GM13977 (cell line): ENCODE data around the gene PUM1.

Experiments used
- DNase-seq: peaks from one replicate; pipeline ENCODE4 v3.0.0; 2012; ENCODE audit warnings: low spot score
- in situ Hi-C: fragments of 300-500 bp; cut with MboI; formaldehyde crosslinking; loops from one replicate; pipeline ENCODE4 v1.12.0; 2022; ENCODE audit warnings: low sequenced_read_pairs, low pct_unique_long_range_greater_than_20kb, mixed read lengths, inconsistent platforms; ENCODE audit not compliant: unreplicated experiment
- TF ChIP-seq, protein P1 (sequence below): IDR thresholded peaks from 2 replicates; pipeline ENCODE4 v1.5.1; 2012; ENCODE audit warnings: mild to moderate bottlenecking, control low read depth; ENCODE audit not compliant: insufficient read depth; ENCODE audit errors: extremely low read depth, missing control alignments

Gene PUM1

DNA sequence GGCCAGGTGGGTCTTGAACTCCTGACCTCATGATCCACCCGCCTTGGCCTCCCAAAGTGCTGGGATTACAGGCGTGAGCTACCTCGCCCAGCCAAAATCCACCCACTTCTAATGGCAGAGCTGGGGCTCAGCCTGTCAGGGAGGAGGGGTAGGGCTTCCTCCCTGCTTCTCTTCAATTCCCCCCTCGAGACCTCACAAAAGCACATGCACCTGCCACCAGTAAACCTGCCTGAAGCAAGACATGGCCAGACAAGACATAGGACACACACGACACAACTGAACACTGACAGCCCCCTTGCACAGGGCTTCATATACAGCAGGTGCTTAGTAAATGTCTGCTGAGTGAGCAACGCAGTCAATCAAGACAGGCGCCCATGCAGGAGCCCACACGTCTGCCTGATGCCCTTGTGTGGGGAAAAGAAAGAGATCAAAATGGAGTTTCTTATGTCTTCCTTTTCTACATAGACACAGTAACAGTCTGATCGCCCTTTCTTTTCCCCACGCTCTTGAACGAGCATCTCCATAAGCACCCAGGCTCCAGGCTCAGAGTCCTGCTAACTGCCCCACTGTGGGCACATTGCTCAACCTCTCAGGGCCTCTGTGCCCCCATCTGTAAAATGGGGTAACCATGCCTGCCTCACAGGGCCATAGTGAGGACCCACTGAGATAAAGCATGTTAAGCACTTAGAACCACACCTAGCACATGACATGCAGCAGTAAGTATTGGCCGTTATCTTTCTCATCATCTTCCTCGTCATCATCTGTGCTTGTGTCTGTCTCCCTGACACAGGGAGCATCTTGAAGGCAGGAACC is 165.7 kb downstream of the PUM1 start:
- TF ChIP-seq, protein P1, sequence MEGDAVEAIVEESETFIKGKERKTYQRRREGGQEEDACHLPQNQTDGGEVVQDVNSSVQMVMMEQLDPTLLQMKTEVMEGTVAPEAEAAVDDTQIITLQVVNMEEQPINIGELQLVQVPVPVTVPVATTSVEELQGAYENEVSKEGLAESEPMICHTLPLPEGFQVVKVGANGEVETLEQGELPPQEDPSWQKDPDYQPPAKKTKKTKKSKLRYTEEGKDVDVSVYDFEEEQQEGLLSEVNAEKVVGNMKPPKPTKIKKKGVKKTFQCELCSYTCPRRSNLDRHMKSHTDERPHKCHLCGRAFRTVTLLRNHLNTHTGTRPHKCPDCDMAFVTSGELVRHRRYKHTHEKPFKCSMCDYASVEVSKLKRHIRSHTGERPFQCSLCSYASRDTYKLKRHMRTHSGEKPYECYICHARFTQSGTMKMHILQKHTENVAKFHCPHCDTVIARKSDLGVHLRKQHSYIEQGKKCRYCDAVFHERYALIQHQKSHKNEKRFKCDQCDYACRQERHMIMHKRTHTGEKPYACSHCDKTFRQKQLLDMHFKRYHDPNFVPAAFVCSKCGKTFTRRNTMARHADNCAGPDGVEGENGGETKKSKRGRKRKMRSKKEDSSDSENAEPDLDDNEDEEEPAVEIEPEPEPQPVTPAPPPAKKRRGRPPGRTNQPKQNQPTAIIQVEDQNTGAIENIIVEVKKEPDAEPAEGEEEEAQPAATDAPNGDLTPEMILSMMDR = no peak
- in situ Hi-C loops = no loop called here
- no peak for DNase-seq

DNA sequence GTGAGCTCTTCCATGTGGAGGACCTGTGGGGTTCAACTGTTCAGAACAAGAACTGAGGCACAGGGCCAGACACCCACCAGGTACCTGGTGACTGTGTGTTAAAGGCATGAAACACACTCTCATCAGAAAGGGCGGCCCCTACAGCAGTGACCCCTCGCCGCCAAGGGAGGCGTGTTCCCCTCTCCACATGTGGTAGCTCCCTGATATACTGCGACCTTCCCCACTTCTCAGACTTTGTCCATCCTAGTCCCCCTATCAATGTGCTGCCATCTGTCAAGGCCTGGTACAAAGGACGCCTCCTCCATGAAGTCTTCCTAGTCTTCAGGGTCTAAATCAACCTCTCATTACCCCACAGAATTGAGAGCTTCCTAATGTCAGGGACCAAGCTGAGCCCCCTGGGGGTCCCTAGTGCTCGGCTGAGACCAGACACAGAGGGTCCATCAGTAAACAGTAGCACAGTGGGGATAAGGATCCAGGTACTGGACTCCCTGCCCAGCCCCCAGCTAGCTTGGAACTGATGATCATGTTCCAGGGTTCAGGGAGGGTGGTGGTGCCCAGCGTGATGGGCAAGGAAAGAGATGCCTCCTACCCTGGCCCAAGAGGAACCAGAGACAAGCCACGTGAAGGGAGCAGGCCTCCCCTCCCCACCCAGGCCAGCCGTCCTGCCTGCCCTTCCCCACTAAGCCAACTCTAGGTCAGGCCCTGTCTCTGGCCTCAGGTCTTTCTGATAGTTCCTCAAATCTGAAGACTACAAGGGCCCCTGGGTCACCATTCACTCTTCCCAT is 167.3 kb downstream of the PUM1 start:
- TF ChIP-seq, protein P1 = no peak
- no peak for DNase-seq
- in situ Hi-C loops = no loop called here

DNA sequence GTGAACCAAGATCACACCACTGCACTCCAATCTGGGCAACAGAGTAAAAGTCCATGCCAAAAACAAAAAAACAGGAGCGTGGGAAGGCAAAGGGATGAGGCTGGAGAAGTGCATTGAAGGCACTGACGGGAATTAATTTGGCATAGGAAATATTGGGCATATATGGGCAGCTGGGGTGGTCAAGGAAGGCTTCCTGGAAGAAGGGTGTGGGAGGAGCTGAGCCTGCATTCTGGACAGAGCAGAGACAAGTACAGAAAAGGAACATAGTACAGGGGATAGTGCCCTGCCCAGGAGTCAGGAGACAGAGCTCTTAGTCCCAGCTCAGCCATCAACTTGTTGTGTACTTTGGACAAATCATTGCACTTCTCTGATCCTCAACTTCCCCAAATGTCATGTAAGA is 168.6 kb downstream of the PUM1 start:
- DNase-seq = no peak
- in situ Hi-C loops = no loop called here
- TF ChIP-seq, protein P1 = no peak

DNA sequence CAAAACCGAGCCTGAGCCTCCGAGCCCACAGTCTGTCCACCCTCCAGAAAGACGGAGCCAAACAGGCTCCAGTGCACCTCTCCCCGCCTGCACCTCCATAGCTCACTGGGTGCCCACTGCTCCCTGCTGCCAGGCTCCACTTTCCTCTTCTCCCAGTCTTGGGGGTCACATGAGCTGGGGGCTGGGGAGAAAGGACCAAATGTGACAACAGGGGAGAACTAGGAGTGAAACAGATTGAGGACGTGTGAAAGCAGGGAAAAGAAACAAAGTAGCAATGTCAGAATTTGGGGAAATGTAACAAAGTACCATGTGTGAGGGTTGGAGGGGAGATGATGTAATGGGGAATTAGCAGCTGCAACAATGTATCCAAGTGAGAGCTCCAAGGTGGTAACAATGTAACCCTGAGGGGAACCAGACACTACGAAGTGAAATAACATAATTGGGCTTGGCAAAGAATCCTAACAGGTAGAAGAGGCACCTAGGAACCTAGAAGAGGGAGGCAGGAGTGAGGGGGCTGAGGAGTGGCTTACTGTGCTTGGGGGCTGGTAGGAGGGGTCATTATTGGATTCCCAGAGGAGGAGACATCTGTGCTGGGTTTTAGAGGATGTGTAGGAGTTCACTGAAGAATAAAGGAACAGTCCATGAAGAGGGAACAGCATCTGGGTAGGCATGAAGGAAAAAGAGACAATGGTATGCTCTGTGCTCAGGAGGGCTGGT is 169.4 kb downstream of the PUM1 start:
- no peak for DNase-seq
- TF ChIP-seq, protein P1 = no peak
- in situ Hi-C loops = no loop called here

DNA sequence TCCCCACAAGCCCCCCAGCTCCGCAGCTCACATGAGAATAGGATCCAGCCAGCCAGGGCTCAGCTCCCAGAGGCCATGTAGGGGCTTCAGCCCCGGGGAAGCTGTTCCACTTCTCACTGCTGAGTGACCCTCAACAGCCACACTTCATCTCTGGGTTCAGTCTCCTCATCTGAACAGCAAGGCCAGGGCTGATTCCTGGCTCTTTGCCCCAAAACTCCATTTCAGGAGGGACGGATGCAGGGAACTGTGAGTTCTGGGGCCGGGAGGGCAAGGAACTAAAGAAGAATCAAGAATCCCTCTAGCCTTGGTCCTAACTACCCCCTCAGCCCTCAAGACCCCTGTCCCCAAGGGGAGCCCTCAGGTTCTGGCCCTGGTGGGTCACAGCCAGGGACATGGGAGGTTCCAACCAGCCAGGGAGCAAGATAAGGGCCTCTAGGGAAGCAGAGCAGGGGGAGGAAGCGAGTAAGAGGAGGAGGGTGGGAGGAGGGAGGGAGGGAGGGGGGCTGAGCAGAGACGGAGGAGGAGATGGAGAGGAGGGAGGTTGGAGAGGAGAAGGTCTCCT is 170.1 kb downstream of the PUM1 start:
- no peak for DNase-seq
- TF ChIP-seq, protein P1 = no peak
- in situ Hi-C loops = no loop called here

DNA sequence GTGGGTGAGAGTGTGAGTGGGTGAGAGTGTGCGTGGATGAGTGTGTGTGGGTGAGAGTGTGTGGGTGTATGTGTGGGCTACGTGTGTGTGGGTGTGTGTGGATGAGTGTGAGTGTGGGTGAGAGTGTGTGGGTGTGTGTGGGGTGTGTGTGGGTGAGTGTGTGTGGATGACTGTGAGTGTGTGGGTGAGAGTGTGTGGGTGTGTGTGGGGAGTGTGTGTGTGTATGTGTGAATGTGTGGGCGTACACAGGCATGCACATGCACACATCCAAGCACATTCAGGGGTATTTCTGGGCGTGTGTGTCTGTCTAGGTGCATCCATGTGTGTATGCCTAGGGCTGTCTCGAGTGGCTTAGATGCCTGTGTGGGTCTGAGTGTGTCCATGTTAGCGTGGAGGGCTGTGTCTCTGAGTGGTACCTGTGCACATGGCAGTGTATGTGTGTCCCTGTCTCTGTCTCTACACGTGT is 171.0 kb downstream of the PUM1 start:
- TF ChIP-seq, protein P1 = no peak
- in situ Hi-C loops = no loop called here
- DNase-seq = no peak
